GM12878 (cell line): ENCODE results near the gene MIEF1. TPM values are rescaled to one million over a fixed set of nuclear protein-coding genes. Genes with fewer than 3 reads are reported as not detected.

Experiments
- ATF7 ChIP-seq: fragments of 450-650 bp; IDR thresholded peaks from 2 replicates; pipeline ENCODE4 v1.6.1; 2016; ENCODE audit warnings: low read depth, mild to moderate bottlenecking
- BACH1 ChIP-seq: fragments of 450-650 bp; IDR thresholded peaks from 2 replicates; pipeline ENCODE4 v1.6.1; 2017; ENCODE audit warnings: mild to moderate bottlenecking, borderline replicate concordance
- BHLHE40 ChIP-seq, 2 experiments: fragments of 450-650 bp in 1 of 2; IDR thresholded peaks; 2 replicates each; pipeline ENCODE4 v1.6.1; 2011 to 2017; ENCODE audit warnings: low read depth in 2 of 2, borderline replicate concordance in 1 of 2, improper control_type of control experiment in 1 of 2, low read length in 1 of 2, mild to moderate bottlenecking in 1 of 2
- NKRF ChIP-seq: fragments of 450-650 bp; conservative IDR thresholded peaks from 2 replicates; pipeline ENCODE4 v1.6.1; 2017; ENCODE audit warnings: mild to moderate bottlenecking, moderate library complexity
- POLR2AphosphoS5 ChIP-seq: IDR thresholded peaks from 2 replicates; pipeline ENCODE4 v1.6.1; 2011; ENCODE audit warnings: mild to moderate bottlenecking, low read length, inconsistent platforms
- POU2F2 ChIP-seq: IDR thresholded peaks from 3 replicates; pipeline ENCODE4 v1.6.1; 2011; ENCODE audit warnings: low read depth, mild to moderate bottlenecking, low read length, borderline replicate concordance
- ZBTB11 ChIP-seq: fragments of 450-650 bp; formaldehyde crosslinking; IDR thresholded peaks from 2 replicates; pipeline ENCODE4 v1.5.0; 2022; ENCODE audit warnings: mild to moderate bottlenecking, missing genetic modification characterization
- polyA plus RNA-seq, 11 experiments: library from polyadenylated mRNA; depleted of rRNA in 4 of 11; unstranded in 6 of 11; stranded (reverse) in 5 of 11; fragments of >200 nt; fragmentation: Nextera tagmentation in 4 of 11; fragmentation: Illumina TruSeq in 1 of 11; extraction: Ambion mirVana in 4 of 11; extraction: Trizol in 1 of 11; gene quantifications; 1 replicate in 1 of 11; 2 replicates in 10 of 11; pipeline versions ENCODE4 v1.2.1 to v1.2.3, GENCODE V29; 2011 to 2016; ENCODE audit warnings: inconsistent platforms in 2 of 11, missing spikeins in 2 of 11, low read depth in 1 of 11
- total RNA-seq, 4 experiments: library from RNA; depleted of rRNA in 3 of 4; stranded (reverse); fragments of >200 nt in 3 of 4; fragmentation: Illumina TruSeq in 1 of 4; extraction: Trizol in 1 of 4; gene quantifications; 2 replicates each; pipeline versions ENCODE4 v1.2.1 to v1.2.3, GENCODE V29; 2013 to 2021
- TF ChIP-seq, protein P1 (sequence below): fragments of 450-650 bp; IDR thresholded peaks from 2 replicates; pipeline ENCODE4 v1.6.1; 2017; ENCODE audit warnings: mild to moderate bottlenecking, moderate library complexity

The MIEF1 gene
- total and polyA plus RNA-seq, 10 of the 15 experiments (the other 5 are each of a cell fraction or from before 2014, with no cell fraction given), result 12.4 to 52.3 (median 29.3) TPM

GRCh38 chr22:39530116-39530515 lies 28.0 kb downstream of the MIEF1 start (continued):
- no peak for TF ChIP-seq ATF7
- no peak for TF ChIP-seq POU2F2
- no peak for TF ChIP-seq POLR2AphosphoS5
- no peak for TF ChIP-seq NKRF
- TF ChIP-seq BHLHE40 (IDR thresholded peaks at IDR 0.05; ENCODE audit: borderline replicate concordance in 1 of 2, low read depth in 2 of 2, low read length in 1 of 2), result no peak
- no peak for TF ChIP-seq ZBTB11
- TF ChIP-seq BACH1, result no peak
- TF ChIP-seq, protein P1, sequence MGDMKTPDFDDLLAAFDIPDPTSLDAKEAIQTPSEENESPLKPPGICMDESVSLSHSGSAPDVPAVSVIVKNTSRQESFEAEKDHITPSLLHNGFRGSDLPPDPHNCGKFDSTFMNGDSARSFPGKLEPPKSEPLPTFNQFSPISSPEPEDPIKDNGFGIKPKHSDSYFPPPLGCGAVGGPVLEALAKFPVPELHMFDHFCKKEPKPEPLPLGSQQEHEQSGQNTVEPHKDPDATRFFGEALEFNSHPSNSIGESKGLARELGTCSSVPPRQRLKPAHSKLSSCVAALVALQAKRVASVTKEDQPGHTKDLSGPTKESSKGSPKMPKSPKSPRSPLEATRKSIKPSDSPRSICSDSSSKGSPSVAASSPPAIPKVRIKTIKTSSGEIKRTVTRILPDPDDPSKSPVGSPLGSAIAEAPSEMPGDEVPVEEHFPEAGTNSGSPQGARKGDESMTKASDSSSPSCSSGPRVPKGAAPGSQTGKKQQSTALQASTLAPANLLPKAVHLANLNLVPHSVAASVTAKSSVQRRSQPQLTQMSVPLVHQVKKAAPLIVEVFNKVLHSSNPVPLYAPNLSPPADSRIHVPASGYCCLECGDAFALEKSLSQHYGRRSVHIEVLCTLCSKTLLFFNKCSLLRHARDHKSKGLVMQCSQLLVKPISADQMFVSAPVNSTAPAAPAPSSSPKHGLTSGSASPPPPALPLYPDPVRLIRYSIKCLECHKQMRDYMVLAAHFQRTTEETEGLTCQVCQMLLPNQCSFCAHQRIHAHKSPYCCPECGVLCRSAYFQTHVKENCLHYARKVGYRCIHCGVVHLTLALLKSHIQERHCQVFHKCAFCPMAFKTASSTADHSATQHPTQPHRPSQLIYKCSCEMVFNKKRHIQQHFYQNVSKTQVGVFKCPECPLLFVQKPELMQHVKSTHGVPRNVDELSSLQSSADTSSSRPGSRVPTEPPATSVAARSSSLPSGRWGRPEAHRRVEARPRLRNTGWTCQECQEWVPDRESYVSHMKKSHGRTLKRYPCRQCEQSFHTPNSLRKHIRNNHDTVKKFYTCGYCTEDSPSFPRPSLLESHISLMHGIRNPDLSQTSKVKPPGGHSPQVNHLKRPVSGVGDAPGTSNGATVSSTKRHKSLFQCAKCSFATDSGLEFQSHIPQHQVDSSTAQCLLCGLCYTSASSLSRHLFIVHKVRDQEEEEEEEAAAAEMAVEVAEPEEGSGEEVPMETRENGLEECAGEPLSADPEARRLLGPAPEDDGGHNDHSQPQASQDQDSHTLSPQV, result no peak
- TF ChIP-seq, all 136 proteins: peak for 0
